Stimulated activated naive CD4-positive, alpha-beta T cell (primary cell): Measurements from ENCODE around the gene GPC1.
"Not testable (repeated sequence)": the region's sequence is repeated elsewhere in the genome, so short reads cannot be mapped to it uniquely, and the experiment has no call there.

ENCODE experiments used
- DNase-seq, 6 experiments: peaks; one replicate each; lab custom pipeline; 2025; lab: John Stamatoyannopoulos, UW

Gene GPC1, protein sequence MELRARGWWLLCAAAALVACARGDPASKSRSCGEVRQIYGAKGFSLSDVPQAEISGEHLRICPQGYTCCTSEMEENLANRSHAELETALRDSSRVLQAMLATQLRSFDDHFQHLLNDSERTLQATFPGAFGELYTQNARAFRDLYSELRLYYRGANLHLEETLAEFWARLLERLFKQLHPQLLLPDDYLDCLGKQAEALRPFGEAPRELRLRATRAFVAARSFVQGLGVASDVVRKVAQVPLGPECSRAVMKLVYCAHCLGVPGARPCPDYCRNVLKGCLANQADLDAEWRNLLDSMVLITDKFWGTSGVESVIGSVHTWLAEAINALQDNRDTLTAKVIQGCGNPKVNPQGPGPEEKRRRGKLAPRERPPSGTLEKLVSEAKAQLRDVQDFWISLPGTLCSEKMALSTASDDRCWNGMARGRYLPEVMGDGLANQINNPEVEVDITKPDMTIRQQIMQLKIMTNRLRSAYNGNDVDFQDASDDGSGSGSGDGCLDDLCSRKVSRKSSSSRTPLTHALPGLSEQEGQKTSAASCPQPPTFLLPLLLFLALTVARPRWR

DNA sequence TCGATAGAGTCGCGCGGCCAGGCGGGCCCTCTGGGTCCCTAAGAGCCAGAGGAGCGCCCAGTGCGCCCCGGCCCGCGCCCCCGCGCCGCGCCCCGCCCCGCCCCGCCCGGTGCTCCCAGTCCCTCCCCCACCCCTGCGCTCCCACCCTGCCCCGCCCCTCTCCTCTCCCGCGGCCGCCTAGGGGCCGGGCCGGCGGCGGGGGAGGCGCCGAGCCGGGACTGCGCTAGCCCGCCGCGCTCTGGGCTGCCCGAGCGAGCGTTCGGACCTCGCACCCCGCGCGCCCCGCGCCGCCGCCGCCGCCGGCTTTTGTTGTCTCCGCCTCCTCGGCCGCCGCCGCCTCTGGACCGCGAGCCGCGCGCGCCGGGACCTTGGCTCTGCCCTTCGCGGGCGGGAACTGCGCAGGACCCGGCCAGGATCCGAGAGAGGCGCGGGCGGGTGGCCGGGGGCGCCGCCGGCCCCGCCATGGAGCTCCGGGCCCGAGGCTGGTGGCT lies at the start of gene GPC1:
Gene GPC1, plus strand, starts transcription at position 207 of the 491 bp plus-strand sequence. Its CDS starts 256 bp downstream, at position 463.
- peak in 3 of 6 experiments; percentile 37 to 54 (median 49) for DNase-seq

DNA sequence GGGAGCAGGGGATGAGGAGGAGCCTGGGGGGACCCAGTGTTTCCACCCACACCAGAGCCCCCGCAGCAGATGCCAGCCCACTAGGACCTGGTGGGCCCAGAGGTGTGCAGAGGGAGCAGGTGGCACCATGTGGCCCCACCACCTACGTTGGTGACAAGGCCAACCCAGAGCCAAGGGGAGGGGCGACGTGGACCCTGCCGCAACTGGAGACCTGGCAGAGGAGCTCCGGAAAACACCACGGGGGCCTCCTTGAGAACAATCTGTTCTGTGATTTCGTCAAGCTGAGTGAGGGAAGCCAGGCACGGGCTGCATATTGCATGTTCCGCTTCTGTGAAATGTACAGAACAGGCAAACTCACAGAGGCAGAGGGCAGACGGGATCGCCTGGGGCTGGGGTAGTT lies 49.1 kb upstream of the GPC1 start:
- no peak for DNase-seq

DNA sequence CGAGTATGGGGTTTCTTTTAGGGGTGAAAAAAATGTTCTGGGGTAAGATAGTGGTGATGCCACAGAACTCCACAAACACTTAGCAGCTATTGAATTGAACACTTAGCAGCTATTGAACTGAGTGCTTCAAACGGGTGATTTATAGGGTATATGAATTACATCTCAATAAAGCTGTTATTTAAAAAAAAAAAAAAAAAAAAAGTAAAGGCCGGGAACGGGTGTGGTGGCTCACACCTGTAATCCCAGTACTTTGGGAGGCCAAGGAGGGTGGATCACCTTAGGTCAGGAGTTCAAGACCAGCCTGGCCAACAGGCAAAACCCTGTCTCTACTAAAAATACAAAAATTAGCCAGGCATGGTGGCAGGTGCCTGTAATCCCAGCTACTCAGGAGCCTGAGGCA lies 48.7 kb upstream of the GPC1 start:
- not testable (repeated sequence) for DNase-seq

DNA sequence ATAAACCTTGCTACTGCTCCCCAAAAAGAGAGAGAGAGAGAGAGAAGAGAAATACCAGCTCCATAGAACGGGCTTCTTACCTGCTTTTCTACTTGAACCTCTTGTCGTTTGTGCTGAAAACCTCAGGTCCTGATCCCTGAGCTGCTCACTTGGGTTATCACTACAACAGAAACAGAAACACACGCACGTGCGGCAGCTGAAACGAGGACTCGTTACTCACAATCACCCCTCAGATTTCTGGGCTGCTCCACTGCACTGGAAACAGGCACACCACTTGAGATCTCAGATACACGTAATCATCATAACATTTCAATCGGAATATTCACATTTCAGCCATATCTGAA lies 48.2 kb upstream of the GPC1 start:
- DNase-seq = no peak

DNA sequence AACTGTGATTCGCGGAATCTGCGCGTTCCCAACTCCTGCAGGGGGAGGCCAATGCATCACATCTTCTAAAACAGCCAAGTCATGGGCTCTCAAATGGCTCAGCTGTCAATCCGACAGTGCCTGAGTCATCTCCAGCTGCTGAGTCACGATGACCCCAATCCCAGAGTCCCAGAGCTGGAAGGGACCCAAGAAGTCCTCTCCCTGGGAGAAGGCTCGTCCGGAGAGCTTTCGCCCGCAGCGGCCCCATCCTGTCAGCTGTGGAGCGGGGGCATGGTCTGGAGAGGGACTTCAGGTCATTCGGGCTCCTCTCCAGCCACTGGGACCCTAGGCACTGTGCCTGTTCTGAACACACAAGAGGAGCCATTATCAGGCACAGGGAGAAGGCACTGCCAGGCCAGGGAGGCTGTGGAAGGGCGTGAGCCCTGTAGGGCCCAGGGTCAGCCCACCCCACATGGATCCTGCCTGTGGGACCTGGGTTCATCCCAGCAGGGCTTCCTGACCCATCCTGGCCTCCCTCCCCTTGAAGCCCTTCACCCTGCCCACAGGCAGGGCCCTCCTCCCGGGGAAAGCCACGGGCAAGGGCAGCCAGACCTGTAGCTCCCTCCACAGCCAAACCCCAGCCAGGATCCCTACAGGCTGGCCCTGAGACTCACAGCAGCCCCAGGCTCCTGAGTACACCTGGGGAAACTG lies 47.6 kb upstream of the GPC1 start:
- DNase-seq = no peak

DNA sequence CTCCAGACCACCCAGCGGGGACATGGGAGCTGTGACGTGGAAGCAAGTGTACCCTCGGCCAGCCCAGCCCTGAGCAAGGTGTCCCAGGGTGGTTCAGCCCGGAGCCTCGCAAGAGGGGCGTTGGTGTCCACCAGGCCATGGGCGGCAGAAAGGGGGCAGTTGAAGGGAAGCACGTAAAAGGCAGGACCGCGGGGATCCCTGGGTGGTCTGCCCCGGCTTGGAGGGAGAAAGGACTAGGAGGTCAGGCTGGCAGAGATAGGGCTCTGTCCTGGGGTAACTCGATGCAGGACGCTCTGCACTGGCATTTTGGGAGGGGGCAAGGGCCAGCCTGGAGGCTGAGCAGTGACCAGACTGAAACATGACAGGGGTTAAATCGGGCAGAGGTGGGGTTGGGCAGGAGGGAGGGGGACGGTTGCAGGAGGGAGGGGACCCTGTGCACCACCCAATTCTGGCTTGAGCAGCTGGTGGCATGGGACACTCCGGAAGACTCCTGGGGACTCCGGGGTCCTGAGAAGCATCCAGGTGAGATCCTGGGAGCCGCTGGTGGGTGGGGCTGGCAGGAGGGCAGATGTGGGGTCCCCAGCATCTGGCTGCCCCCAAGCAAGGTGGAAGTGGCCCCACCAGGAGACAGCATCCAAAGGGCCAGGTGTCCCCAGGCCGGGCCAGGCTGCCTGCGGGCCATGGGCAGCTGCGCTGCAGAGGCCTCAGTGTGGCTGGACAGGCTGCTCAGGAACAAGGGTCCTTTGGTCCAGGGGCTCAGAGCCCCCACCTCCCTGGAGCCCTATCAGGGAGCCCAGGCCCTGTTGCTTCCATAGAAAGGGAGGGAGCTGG lies 46.8 kb upstream of the GPC1 start:
- no peak for DNase-seq

DNA sequence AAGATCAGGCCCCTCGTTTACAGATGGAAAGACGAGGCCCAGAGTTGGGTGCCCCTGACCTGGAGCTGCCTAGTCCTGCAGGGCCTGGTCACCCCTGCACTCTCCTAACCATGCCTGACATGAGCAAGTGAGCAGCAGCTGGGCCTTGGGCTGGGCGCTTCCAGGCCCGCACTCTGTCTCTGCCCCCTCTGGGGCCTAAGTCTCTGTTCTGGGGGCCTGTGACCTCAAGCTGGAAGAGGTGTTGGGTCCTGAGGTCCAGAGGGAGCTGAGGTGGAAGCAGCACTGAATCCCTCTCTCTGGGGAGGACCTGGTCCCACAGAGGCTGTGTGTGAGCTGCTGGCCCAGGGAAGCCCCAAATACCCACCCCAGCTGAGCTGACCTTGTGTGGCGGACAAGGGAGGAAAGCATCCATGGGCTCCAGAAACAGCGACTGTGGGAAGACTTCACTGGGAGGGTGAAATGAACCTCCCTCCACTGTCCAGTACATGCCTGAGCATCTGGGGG lies 46.1 kb upstream of the GPC1 start:
- no peak for DNase-seq

DNA sequence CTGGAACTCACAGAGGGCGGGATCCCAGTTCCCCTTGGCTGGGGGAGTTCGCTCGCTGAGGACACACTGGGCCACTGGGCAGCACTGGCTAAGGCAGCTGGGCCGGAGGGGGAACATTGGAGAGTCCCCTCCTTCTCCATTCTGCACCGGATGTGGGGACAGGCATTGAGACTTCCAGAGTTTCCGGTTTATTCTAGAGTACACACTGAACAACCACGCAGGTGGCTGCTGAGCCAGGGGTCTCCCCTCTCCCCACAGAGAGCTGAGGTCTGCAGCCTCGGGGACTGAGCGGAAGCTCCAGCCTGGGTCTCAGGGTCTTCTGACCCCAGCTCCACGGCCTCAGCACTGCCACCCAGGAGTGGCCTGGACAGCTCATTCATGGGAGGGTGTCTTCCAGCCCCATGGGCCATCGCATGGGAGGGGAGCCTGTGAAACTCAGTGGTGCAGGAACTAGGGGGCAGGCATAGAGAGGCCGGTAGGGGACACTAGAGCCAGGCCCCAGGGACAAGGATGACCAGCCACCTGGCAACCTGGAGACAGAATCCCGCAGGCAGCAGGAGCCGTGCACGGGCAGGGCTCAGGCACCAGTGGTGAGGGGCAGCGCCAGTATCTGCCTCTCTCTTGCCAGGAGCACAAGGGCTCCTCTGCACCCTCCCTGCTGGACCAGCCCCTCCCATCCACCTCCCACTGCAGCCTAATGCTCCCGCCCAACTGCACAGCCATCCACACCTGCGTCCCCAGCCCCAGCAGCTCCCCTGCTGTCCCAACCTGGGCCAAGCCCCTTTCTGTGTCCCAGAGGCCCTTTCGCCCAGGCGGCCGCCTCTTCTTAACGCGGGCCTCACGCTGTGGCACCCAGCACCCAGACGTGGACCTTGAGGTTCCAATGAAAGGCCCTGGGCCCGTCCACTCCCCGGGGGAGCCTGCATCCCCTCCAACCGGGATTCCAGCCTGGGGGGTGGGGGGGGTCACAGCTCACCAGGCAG lies 45.1 kb upstream of the GPC1 start:
- no peak for DNase-seq

DNA sequence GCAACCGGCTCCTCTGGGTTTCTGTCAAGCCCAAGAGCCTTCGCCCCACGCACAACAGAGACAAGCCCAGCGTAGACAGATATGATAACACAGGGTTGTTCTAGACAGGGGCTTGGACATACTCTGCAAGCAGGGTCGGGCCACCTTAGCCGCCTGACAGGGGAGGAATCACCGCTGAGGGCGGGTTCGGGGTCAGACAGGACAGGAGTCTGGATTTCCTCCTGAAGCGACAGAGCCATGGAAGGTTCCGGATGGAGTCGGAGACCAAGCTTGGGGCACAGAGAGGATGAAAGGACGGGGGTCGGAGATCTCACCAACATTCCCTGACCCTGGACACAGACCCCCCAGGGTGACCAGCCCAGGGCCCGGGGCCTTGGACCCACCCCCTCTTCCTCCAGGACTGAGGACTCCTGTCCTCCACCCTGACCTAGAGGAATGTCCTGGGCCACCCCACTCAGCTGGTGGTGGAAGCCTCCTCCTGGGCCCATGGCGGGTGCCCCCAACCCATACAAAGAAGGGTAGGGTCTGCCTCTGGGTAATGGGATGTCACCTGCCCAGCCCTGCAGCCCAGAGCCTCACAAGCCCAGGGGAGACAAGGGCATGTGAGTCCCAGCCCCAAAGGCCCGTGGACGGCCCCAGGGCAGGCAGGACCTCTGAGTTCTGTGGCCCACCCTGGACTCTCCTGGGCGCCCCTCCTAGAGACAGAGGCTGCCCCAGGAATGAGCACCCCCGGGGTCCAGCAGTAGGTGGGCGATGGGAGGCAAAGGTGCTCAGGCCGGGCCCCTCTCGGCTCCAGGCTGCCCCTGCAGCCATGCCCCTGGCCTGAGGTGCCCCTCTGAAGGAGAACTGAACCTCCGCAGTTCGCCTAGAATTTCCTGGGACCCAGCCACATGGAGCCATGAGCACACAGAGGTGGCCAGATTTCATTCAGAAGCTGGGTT lies 44.1 kb upstream of the GPC1 start:
- DNase-seq = no peak

DNA sequence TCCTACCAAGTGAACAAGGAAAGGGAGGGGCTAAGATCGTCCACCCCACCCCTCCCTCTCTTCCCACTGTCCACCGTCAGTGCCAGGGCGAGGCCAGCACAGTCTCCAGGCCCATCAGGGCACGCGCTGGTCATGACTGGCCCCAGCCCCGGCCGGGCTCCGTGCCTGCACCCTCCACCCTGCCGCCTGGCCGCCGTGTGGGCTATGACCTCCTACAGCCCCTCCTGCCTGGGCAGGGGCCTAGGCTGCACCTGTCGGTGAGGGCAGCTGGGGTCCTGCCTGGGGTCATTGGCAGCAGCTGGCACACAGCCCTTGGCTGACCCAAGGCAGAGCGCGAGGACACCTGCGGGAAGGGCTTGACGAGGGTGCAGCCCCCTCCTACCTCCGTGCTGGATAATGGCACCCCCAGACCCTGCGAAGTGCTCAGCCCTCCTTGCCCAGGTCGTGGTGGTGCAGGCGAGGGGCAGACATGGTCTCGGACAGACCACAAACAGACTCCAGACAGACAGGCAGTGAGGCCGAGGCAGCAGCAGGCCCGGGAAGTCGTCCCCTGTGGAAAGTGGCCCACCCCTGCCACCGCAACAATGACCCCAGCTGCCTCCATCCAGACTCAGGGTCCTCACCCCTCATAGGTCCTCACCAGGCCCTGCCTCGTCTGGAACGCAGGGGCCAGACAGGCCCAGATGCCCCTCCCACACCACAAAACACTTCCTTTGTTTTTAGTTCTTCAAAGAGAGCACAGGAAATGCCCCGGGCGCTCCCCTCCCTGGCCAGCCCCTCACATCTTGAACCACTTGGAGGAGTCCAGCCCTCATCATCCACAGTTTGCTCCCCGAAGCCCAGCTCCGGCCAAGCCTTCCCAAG lies 43.1 kb upstream of the GPC1 start:
- no peak for DNase-seq

DNA sequence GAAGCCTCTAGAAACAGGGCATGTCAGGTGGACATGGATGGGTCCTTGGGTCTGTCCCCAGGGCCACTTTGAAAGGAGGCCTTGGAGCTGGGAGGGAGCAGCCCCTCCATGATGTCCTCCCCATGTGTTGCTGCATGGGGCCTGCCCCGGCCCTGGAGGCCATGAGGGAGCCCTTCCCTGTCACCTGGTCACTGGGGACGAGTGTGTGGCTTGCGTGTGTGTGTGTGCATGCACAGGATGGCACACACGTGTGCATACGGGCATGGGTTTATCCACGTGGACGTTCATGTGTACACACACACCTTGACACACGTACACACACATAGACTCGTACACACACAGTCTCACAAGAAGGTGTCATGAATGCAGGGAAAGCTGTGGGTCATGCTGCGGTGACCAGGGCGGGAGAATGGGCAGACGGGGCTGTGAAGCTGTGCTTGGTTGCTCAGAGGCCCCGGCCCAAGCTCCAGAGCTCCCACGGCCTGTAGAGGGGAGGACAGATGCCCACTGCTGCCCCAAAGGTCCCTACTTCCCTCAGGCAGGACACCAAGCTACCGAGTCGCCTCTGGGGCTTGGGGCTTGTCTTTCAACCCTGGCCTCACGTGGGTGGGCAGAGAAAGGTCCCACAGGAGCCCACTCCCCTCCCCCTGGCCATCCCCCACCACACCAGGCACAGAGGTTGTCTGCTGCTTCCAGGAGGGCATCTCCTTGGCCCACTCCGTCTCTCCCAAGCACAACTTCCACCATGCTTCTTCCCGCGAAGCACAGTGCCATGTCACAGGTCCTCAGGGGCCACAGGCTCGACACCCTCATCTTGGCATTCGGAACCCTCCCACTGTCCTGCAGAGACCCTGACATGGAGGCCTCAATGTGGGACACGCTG lies 42.3 kb upstream of the GPC1 start:
- DNase-seq = no peak

DNA sequence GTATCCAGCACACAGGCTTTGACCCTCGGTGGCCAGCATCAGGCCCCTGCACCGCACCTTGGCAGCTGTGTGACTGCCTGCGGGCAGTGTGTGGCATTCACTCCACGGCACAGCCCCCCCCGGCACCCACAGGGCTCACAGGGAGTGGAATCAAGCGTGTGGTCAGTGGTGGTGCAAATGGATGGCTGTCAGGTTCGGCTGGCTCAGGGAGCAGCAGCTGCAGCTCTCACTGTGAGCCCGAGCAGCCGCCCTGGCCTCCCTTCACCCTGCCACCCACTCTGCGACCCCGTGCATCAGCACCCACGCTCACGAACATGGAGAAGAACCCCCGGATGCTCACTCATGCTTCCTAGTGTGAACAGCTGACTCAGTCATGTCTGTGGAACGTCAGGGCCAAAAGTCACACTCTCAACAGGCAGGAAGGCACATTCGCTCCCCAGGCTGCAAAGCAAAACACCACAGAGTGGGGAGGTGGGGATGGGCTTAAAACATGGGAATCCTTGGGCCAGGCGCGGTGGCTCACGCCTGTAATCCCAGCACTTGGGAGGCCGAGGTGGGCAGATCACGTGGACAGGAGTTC lies 41.5 kb upstream of the GPC1 start:
- no peak for DNase-seq

DNA sequence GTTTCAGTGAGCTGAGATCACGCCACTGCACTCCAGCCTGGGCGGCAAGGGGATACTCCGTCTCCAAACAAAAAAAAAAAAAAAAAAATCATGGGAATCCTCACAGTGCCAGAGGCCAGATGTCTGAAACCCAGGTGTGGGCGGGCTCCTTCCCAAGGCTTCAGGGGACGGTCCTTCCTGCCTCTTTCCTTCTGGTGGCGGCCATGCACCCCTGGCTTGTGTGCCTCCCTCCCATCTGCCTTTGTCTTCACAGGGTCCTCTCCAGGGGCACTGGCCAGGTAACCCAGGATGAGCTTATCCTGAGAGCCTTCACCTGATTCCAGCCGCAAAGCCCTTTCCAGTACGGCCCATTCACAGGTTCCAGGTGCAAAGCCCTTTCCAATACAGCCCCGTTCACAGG lies 40.9 kb upstream of the GPC1 start:
- DNase-seq = no peak

DNA sequence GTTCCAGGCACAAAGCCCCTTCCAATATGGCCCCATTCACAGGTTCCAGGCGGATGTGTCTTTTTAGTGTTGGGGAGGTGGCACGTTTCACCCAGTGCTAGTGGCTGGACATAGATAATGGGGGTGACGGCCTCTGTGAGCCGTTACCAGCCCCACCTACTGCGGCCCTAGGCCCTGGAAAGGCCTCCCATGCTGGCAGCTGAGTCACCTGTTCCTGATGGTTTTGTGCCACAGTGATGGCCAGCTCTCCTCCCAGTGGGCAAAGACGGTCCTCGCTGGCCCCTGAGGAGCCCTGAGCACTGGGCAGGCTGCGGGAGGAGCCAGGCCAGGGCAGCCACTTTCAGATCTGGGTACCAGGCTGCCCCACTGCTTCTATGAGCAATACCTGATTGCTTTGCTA lies 40.0 kb upstream of the GPC1 start:
- no peak for DNase-seq

DNA sequence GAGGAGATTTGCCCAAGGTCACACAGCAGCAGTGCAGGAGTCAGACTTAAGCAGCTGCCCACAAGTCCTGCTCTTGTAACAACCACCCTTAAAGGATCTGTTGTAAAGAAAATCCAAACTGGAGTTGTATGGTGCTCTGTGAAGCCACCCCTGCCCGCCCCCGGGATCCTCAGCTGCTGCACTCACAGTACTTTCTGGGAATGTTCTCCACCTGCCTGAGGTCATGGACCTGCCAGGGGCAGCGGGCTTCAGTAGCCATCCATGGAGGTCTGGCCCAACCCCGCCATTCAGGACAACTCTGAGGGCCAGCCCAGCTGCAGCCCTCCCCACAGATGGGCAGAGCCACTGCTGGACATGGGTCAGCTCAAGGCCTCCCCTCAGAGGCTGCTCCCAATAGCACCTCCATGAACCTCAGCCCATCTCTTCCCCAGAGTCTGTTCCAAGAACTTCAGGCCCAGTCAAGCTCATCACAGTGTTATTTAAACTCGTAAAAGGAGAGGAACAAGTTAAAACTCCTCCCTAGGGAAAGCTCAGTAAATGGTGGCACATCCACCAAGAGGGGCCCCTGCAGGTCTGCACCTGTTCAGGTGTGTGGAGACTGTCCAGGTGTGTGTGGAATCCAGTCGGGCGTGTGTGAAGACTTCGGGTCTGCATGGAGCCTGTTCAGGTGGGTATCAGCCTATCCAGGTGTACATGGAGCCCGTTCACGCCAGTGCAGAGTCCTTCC lies 39.4 kb upstream of the GPC1 start:
- DNase-seq = no peak
